HG02571 (cell line): ENCODE measurements around the gene PRRX2.
"Not testable (repeated sequence)": the region's sequence is repeated elsewhere in the genome, so short reads cannot be mapped to it uniquely, and the experiment has no call there.

Experiments
- ATAC-seq: cut with Tn5 transposase; IDR thresholded peaks from one replicate; pipeline ENCODE4 v1.9.1; 2021; ENCODE audit warnings: mild to moderate bottlenecking, moderate library complexity; ENCODE audit not compliant: unreplicated experiment

Gene PRRX2

GRCh38 chr9:129636343-129636742 is 29.1 kb upstream of the PRRX2 start:
- ATAC-seq, result not testable (repeated sequence)

- ATAC-seq, result no peak
These were observed 28.3 kb upstream of the PRRX2 start for GRCh38 chr9:129637102-129637501.

GRCh38 chr9:129637673-129638439 is 27.6 kb upstream of the PRRX2 start:
- ATAC-seq, result no peak

- ATAC-seq, result no peak
These were observed 26.3 kb upstream of the PRRX2 start for GRCh38 chr9:129639034-129639630.

GRCh38 chr9:129639756-129640085 is 25.7 kb upstream of the PRRX2 start:
- ATAC-seq, result no peak

- no peak for ATAC-seq
These were observed 25.2 kb upstream of the PRRX2 start for GRCh38 chr9:129640086-129640870.

GRCh38 chr9:129640871-129641749 is 24.3 kb upstream of the PRRX2 start:
- no peak for ATAC-seq

- peak; percentile 85 for ATAC-seq
These were observed 23.5 kb upstream of the PRRX2 start, which contains the start of gene ASB6 for GRCh38 chr9:129641750-129642585. TSS of gene ASB6 (minus strand) at chr9:129642151. CDS start at chr9:129641999, 152 bp downstream.

GRCh38 chr9:129643706-129644105 is 21.7 kb upstream of the PRRX2 start:
- ATAC-seq, result no peak

GRCh38 chr9:129644365-129644764 is 21.1 kb upstream of the PRRX2 start:
- ATAC-seq, result no peak

- ATAC-seq, result no peak
These were observed 20.5 kb upstream of the PRRX2 start for GRCh38 chr9:129644902-129645301.

- ATAC-seq, result no peak
These were observed 19.2 kb upstream of the PRRX2 start for GRCh38 chr9:129646252-129646651.

GRCh38 chr9:129646654-129647053 is 18.8 kb upstream of the PRRX2 start:
- ATAC-seq, result no peak

- no peak for ATAC-seq
These were observed 17.8 kb upstream of the PRRX2 start for GRCh38 chr9:129647635-129648034.

- no peak for ATAC-seq
These were observed 17.2 kb upstream of the PRRX2 start for GRCh38 chr9:129648092-129648763.

GRCh38 chr9:129648764-129649115 is 16.7 kb upstream of the PRRX2 start:
- no peak for ATAC-seq

GRCh38 chr9:129649726-129650679 is 15.4 kb upstream of the PRRX2 start:
- no peak for ATAC-seq

- no peak for ATAC-seq
These were observed 14.7 kb upstream of the PRRX2 start for GRCh38 chr9:129650680-129651235.
